Middle frontal gyrus (tissue), 1 donor: ENCODE data around the gene CRLF1.

ENCODE experiments used
- DNase-seq: peaks from one replicate; pipeline ENCODE4 v3.0.0-alpha.2; 2015; ENCODE audit warnings: low spot score; ENCODE audit errors: extremely low spot score

Gene CRLF1, protein sequence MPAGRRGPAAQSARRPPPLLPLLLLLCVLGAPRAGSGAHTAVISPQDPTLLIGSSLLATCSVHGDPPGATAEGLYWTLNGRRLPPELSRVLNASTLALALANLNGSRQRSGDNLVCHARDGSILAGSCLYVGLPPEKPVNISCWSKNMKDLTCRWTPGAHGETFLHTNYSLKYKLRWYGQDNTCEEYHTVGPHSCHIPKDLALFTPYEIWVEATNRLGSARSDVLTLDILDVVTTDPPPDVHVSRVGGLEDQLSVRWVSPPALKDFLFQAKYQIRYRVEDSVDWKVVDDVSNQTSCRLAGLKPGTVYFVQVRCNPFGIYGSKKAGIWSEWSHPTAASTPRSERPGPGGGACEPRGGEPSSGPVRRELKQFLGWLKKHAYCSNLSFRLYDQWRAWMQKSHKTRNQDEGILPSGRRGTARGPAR

GRCh38 chr19:18606281-18607225 is at the start of gene CRLF1:
TSS of gene CRLF1 (minus strand) at chr19:18606799. CDS start at chr19:18606656, 143 bp downstream.
- DNase-seq: no peak

DNA sequence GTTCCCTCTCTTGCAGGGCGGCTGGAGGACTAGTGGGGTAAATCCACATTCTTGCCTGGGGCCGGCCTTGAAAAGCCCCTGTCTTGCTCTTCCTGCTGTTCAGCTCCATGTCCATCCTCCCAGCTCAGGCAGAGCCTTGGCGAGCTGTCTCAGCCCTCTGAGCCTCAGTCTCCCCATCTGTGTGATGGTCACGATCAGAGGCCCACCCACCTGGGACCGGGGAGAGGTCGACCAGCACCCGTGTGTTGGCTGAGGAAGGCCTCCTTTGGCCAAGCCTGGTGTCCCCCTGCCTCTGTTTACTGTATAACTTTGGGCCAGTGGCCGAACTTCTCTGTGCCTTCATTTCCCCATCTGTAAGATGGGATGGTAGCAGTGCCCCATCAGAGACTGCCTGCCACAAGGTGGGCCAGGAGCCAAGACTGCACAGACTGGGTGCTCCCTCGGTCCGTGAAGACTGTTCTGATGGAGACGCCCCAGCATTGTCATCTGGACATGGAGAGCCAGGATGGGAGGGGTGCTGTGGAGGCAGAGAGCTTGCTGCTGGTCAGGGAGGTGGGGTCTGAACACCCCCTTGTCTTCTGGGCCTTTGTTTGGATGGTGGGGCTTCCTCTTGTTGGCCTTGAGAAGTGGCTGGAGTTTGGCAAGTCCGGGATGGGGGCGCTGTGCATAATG is 48.7 kb upstream of the CRLF1 start:
- no peak for DNase-seq

DNA sequence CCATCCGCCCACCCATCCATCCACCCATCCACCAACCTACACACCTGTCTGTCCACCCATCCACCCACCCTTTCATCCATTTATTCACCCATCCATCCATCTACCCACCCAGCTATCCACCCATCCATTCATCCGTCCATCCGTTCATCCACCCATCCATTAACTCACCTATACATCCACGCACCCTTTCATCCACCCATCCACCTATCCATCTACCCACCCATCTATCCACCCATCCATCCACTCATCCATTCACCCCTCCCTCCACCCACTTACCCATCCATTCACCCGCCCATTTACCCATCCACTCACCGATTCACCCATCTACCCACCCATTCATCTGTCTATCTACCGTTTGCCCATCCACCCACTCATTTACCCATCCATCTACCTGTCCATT is 47.9 kb upstream of the CRLF1 start:
- DNase-seq: no peak

GRCh38 chr19:18653853-18654252 is 47.3 kb upstream of the CRLF1 start:
- DNase-seq: no peak

DNA sequence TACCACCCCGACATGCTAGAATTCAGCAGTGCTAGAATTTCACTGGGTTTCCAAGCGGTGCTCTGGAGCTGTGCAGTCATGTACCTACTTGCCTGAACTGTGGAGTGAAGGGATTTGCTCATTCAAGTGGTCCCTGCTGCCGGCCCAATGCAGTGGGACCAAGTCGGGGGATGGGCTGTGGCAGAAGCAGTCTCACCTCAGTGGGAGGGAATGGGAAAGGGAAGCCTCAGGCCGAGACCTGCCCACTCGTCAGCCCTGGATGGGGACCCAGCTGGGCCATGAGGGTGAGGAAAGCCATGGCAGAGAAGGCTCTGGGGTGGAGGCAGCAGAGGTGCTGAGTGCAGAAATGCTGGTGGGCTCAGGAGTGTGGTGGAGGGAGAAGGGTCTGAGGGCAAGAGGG is 45.1 kb upstream of the CRLF1 start:
- no peak for DNase-seq

DNA sequence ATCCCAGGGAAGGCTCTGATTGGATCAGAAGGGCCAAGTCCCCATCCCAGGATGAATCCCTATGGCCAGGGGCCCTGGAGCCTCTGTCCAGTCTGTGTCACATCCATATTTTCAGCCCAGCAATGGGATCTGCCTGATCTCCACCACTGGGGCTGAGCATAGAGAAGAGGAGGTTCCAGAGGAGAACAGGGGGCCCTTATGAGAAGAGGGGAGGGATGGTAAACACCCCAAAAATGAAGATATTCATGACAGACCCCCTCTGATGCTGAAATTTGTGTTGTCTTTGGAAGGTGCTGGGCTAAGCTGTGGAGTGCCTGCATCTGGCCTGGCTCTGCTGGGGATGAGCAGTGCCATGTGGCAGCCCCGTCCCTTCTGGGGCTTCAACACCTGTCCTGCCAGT is 44.7 kb upstream of the CRLF1 start:
- DNase-seq: no peak

- no peak for DNase-seq
These were observed 44.0 kb upstream of the CRLF1 start for GRCh38 chr19:18650468-18651041.

DNA sequence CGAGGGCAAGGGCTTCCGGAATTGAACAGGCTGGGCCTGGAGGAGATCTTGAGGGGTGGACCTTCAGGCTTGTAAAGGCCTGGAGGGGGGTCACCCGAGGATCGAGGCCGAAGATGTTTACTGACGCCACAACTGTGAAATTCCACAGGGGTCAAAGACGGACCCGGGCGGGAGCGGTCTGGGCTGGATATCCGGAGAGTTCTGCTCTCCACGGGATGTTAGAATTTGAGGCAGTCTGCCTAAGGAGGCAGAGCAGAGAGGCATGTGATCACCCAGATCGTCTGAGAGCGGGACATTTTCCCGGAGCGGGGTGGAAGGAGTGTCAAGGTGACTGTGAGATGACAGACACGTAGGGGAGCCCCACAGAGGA is 43.4 kb upstream of the CRLF1 start:
- DNase-seq: no peak

DNA sequence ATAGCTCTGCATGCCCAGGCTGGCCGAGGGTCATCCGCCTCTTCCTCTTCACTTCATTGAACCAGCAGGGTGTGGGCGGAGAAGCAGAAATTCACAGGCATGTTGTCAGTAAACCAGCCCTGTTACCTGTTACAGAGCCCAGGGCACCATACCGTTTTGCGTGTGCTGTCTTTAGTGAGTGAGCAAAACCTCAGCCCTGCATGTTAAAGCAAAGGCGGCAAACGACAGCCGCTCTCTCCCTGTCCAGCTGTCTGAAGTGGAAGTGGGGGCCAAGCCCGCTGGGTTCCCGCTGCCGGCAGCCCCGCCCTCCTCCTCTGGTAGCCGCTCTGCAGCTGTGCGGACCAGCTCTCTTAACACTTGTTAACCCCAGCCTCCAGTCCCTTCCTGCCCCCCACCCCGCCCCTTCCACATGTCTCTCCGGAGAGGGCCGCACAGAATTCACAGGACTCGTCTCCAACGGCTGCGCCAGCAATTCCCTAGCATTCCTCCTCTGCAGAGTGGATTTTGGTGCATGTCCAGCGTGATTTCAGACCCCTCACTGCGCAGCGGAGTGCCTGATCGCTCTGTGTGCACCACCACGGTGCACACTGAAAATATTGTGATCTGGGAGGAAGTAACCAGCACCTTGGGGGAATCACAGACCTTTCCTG is 42.9 kb upstream of the CRLF1 start:
- no peak for DNase-seq

- no peak for DNase-seq
These were observed 42.3 kb upstream of the CRLF1 start for GRCh38 chr19:18648973-18649315.

- no peak for DNase-seq
These were observed 41.2 kb upstream of the CRLF1 start for GRCh38 chr19:18647807-18648206.

DNA sequence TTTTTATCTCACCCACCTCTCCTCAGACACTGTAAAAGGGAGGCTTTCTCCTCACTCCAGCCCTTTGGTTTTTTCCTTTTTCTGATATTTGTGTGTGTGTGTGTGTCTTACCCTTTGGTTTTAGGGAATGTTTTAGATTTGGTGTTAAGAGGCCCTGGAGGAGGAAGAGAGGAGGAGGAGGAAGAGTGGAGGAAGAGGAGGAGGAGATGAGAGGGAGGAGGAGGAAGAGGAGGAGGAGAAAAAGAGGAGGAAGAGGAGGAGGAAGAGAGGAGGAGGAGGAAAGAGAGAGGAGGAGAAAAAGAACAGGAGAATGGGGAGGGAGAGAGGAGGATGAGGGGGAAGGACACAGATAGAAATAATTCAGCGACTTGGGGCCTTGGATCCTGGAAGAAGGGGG is 40.8 kb upstream of the CRLF1 start:
- no peak for DNase-seq

DNA sequence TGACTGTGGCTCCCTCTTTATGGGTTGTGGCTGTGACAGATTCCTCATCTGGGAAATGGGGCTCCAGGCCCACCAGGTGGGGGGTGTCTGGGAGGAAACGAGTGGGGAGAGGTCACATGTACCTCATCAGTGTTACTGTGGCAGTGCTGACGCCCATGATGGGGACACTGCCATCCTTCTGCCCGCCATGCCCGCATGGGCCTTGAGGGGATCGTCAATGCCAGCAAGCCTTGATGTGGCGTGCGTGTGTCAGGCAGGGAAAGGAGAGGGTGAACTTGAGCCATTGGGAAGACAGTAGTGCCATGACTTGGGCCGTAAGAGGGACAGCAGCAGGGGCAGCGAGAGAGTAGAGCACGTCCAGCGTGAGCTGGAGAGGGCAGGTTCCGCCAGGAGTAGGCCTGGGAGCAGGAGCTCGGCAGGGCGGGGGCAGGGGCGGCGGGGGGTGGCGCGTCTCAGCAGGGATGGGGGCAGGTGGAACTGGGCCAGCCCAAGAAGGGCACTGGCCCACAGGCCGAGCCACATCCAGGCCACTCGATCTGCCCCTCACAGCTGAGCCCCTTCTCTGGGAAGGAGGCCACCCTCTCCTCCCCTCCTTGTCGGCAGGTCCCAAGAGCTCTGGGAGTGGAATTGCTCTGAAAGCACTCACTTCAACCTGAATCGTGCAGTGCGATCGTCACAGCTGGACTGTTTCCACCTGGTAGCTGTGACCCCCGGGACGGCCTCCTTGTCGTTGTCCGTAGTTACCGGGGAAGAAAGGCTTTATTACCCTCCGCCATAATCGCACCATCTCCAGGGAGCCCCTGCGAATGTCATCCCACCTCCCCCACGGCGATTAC is 40.2 kb upstream of the CRLF1 start:
- no peak for DNase-seq

DNA sequence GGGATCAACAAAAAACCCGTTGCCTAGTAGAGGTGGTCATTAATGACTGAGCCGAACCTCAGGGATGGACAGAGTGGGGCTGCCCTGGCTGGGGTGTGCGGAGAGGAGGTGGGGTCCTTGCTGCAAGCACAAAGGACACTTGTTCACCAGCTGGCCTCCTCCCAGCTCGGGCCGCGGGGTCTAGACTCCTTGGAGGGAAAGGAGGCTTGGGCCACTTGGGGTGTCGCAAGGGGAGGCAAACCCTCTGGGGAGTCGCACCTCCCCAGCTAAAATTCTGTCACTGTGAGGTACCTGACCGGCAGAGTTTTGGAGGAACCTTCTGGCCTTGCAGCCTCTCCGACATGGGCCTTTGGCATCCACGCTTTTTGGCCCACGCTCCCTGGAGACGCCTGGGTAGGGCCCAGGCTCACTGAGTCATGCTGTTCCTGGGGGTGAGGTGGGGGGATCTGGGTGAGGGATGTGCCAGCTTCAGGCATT is 38.5 kb upstream of the CRLF1 start:
- DNase-seq: no peak

- peak; percentile 13 for DNase-seq
These were observed 37.8 kb upstream of the CRLF1 start for GRCh38 chr19:18644196-18645034.

DNA sequence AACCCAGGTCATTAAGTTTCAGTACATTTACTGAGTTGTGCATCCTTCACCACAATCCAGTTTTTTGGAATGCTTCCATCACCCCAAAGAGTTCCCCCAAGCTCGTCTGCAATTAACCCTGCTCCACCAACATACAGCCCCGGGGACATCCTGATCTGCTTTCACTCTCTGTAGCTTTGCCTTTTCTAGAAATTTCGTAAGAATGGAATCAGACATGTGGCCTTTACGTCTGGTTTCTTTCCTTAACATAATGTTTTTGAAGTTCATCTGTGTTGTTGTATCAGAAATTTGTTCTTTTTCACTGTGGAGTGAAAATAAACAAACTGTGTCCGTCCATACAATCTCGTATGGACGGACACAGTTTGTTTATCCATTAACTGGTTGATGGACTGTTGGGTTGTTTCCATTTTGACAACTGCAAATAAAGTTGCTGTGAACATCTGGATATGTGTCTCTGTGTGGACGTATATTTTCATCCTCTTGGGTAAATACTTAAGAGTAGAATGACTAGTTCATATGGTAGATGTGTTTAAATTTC is 33.2 kb upstream of the CRLF1 start:
- no peak for DNase-seq

GRCh38 chr19:18637673-18638630 is 31.4 kb upstream of the CRLF1 start:
- DNase-seq: no peak
